Adrenal gland (tissue), 5 donors: ENCODE measurements around the gene PPP2R2C.

Experiments used
- CTCF ChIP-seq, 6 experiments: fragments of 450-650 bp in 4 of 6; fragments of 200-600 bp in 2 of 6; sonication (generic) in 1 of 6; IDR thresholded peaks; 1 replicate in 5 of 6; 2 replicates in 1 of 6; pipeline versions ENCODE4 v1.5.1 to v1.8.0; 2016 to 2021; ENCODE audit warnings: antibody characterized with exemption in 6 of 6, mild to moderate bottlenecking in 2 of 6, moderate library complexity in 1 of 6
- POLR2A ChIP-seq, 2 donors: fragments of 450-650 bp; IDR thresholded peaks; one replicate each; pipeline ENCODE4 v1.6.1; 2017; ENCODE audit warnings: antibody characterized with exemption in 2 of 2, mild to moderate bottlenecking in 2 of 2, moderate library complexity in 1 of 2
- donor health status: DM: no; HTN: no; CAD: no.

- TF ChIP-seq CTCF (IDR thresholded peaks at IDR 0.05) (no peak), POLR2A (IDR thresholded peaks at IDR 0.05) (no peak)
These were observed 81.1 kb downstream of the PPP2R2C start for GRCh38 chr4:6391186-6391851.
